Fibroblast of lung (primary cell): ENCODE results near the gene NLRP6. TPM values are rescaled to one million over a fixed set of nuclear protein-coding genes. Genes with fewer than 3 reads are reported as not detected.

Experiments
- DNase-seq, 2 donors: peaks; one replicate each; pipeline versions ENCODE4 v3.0.0 to v3.0.0-alpha.2; 2010; ENCODE audit warnings: low read depth in 2 of 2
- H2AFZ ChIP-seq: 2 replicates; pipeline ENCODE4 v1.5.1; 2012; ENCODE audit warnings: low read length, control low read depth, inconsistent platforms
- H3K27ac ChIP-seq: 2 replicates; pipeline ENCODE4 v1.5.1; 2011; ENCODE audit warnings: low read length, control low read depth; ENCODE audit not compliant: insufficient read depth
- H3K27me3 ChIP-seq: 2 replicates; pipeline ENCODE4 v1.5.1; 2011; ENCODE audit warnings: mild to moderate bottlenecking, low read length; ENCODE audit not compliant: control insufficient read depth, insufficient read depth
- H3K36me3 ChIP-seq: 2 replicates; pipeline ENCODE4 v1.5.1; 2011; ENCODE audit warnings: low read length; ENCODE audit not compliant: control insufficient read depth, insufficient read depth
- H3K4me1 ChIP-seq: 2 replicates; pipeline ENCODE4 v1.5.1; 2011; ENCODE audit warnings: low read length; ENCODE audit not compliant: control insufficient read depth, insufficient read depth; ENCODE audit errors: extremely low read depth
- H3K4me2 ChIP-seq: 2 replicates; pipeline ENCODE4 v1.5.1; 2011; ENCODE audit warnings: low read length, control low read depth; ENCODE audit not compliant: insufficient read depth; ENCODE audit errors: extremely low read depth
- H3K4me3 ChIP-seq, 4 experiments: fragments of 200-600 bp in 1 of 4; sonication (generic) in 1 of 4; replicated peaks in 1 of 4; 2 replicates each; pipeline ENCODE4 v1.5.1; 2011 to 2016; ENCODE audit warnings: low read length in 4 of 4, low read depth in 3 of 4, mild to moderate bottlenecking in 3 of 4, control low read depth in 2 of 4, inconsistent platforms in 1 of 4, mixed read lengths in 1 of 4; ENCODE audit not compliant: insufficient read depth in 1 of 4; ENCODE audit errors: control extremely low read depth in 1 of 4
- H3K79me2 ChIP-seq: 2 replicates; pipeline ENCODE4 v1.5.1; 2012; ENCODE audit warnings: mild to moderate bottlenecking, low read length, inconsistent platforms; ENCODE audit not compliant: control insufficient read depth, insufficient read depth
- H3K9ac ChIP-seq: 2 replicates; pipeline ENCODE4 v1.5.1; 2011; ENCODE audit warnings: mild to moderate bottlenecking, low read length, control low read depth; ENCODE audit not compliant: insufficient read depth
- H3K9me3 ChIP-seq: 2 replicates; pipeline ENCODE4 v1.5.1; 2012; ENCODE audit warnings: low read depth, low read length; ENCODE audit not compliant: control insufficient read depth, insufficient read depth
- H4K20me1 ChIP-seq: 2 replicates; pipeline ENCODE4 v1.5.1; 2011; ENCODE audit warnings: low read length; ENCODE audit not compliant: control insufficient read depth, insufficient read depth; ENCODE audit errors: extremely low read depth
- CTCF ChIP-seq, 2 donors: IDR thresholded peaks in 1 of 2; conservative IDR thresholded peaks in 1 of 2; 1 replicate in 1 of 2; 2 replicates in 1 of 2; pipeline ENCODE4 v1.5.1; 2011 to 2012; ENCODE audit warnings: low read length in 2 of 2, control low read depth in 1 of 2, inconsistent platforms in 1 of 2, low read depth in 1 of 2, mild to moderate bottlenecking in 1 of 2
- EZH2 ChIP-seq: IDR thresholded peaks from 2 replicates; pipeline ENCODE4 v1.5.1; 2012; ENCODE audit warnings: low read length, control low read depth, mild to moderate bottlenecking; ENCODE audit errors: missing control alignments
- polyA plus RNA-seq, 2 donors: library from polyadenylated mRNA; depleted of rRNA in 1 of 2; stranded (reverse) in 1 of 2; unstranded in 1 of 2; fragments of >200 nt; gene quantifications; 2 replicates each; pipeline ENCODE4 v1.2.1, GENCODE V29; 2011 to 2012; ENCODE audit warnings: missing spikeins in 1 of 2
- total RNA-seq: library from RNA; depleted of rRNA; stranded (reverse); fragments of >200 nt; gene quantifications from 2 replicates; pipeline ENCODE4 v1.2.1, GENCODE V29; 2014

NLRP6 gene
- total and polyA plus RNA-seq, 2 donors (not counting 1 experiment from before 2014, with no cell fraction given): not detected

- TF ChIP-seq CTCF (conservative IDR thresholded peaks at IDR 0.05 in 1 of 2, IDR thresholded peaks at IDR 0.05 in 1 of 2; ENCODE audit: low read depth in 1 of 2, low read length in 2 of 2) (no peak), EZH2 (no peak)
- H3K4me3 ChIP-seq: no peak overlapping the region
- no peak overlapping the region for H3K9ac ChIP-seq
- H3K79me2 ChIP-seq: no peaks in the 10 kb centered on the region
- no peak overlapping the region for H3K27ac ChIP-seq
- no peak overlapping the region for H3K4me2 ChIP-seq
- no peaks in the 10 kb centered on the region for H4K20me1 ChIP-seq
- H2AFZ ChIP-seq: no peak overlapping the region
- H3K36me3 ChIP-seq: no peaks in the 10 kb centered on the region
- no peak for DNase-seq
- H3K27me3 ChIP-seq: peaks cover 8% of the 10 kb centered on the region
- peaks cover 3% of the 10 kb centered on the region for H3K4me1 ChIP-seq
- H3K9me3 ChIP-seq: no peaks in the 10 kb centered on the region
Observed at GRCh38 chr11:298406-299065, 20.3 kb downstream of the NLRP6 start.

GRCh38 chr11:299081-299891, 21.1 kb downstream of the NLRP6 start, which contains the start of gene IFITM5:
TSS of gene IFITM5 (minus strand) at chr11:299526. CDS start at chr11:299490, 36 bp downstream.
- H4K20me1 ChIP-seq: no peaks in the 10 kb centered on the region
- H3K36me3 ChIP-seq: no peaks in the 10 kb centered on the region
- peaks cover 3% of the 10 kb centered on the region for H3K4me1 ChIP-seq
- no peak within 1 kb of the TSS for H2AFZ ChIP-seq
- H3K27me3 ChIP-seq: peaks cover 8% of the 10 kb centered on the region
- TF ChIP-seq EZH2 (no peak), CTCF (conservative IDR thresholded peaks at IDR 0.05 in 1 of 2, IDR thresholded peaks at IDR 0.05 in 1 of 2; ENCODE audit: low read depth in 1 of 2, low read length in 2 of 2) (no peak)
- no peaks in the 10 kb centered on the region for H3K9me3 ChIP-seq
- H3K27ac ChIP-seq: no peak within 1 kb of the TSS
- no peak within 1 kb of the TSS for H3K9ac ChIP-seq
- no peaks in the 10 kb centered on the region for H3K79me2 ChIP-seq
- H3K4me2 ChIP-seq: no peak within 1 kb of the TSS
- no peak within 1 kb of the TSS for H3K4me3 ChIP-seq
- DNase-seq: no peak

GRCh38 chr11:299951-300735, 21.9 kb downstream of the NLRP6 start:
- Histone ChIP-seq H3K79me2 (no peaks in the 10 kb centered on the region), H3K4me2 (no peak overlapping the region)

More at GRCh38 chr11:299951-300735, 21.9 kb downstream of the NLRP6 start:
- H3K4me1 ChIP-seq: peaks cover 3% of the 10 kb centered on the region
- no peaks in the 10 kb centered on the region for H3K36me3 ChIP-seq
- H3K27me3 ChIP-seq: peaks cover 8% of the 10 kb centered on the region
- H3K27ac ChIP-seq: no peak overlapping the region
- H3K9me3 ChIP-seq: no peaks in the 10 kb centered on the region
- no peak overlapping the region for H3K9ac ChIP-seq
- H4K20me1 ChIP-seq: no peaks in the 10 kb centered on the region
- TF ChIP-seq EZH2: no peak
- TF ChIP-seq CTCF (conservative IDR thresholded peaks at IDR 0.05 in 1 of 2, IDR thresholded peaks at IDR 0.05 in 1 of 2; ENCODE audit: low read depth in 1 of 2, low read length in 2 of 2): peak; percentile 11 to 32
- no peak for DNase-seq
- no peak overlapping the region for H3K4me3 ChIP-seq
- H2AFZ ChIP-seq: no peak overlapping the region
